WTC11 (cell line): ENCODE measurements around the gene SSR1. TPM values are rescaled to one million over a fixed set of nuclear protein-coding genes. Genes with fewer than 3 reads are reported as not detected.

ENCODE experiments used
- ATAC-seq: fragments of 200-7000 bp; cut with Tn5 transposase; 2 replicates; pipeline ENCODE4 v1.10.0; 2021; ENCODE audit warnings: mild to moderate bottlenecking, moderate library complexity
- CTCF ChIA-PET: fragments of 300-600 bp; sonication (Branson Sonifier 250); formaldehyde crosslinking; loops from one replicate; lab custom pipeline; 2021; ENCODE audit warnings: antibody characterized with exemption; lab: Charles Lee
- POLR2A ChIA-PET: fragments of 350-600 bp; sonication (Branson Sonifier 250); formaldehyde crosslinking; loops from one replicate; lab custom pipeline; 2021; ENCODE audit warnings: antibody characterized with exemption; lab: Charles Lee
- DNase-seq: peaks from one replicate; pipeline ENCODE4 v3.0.0; 2021; ENCODE audit warnings: low spot score
- H3K27ac Mint-ChIP-seq: 2 replicates; pipeline ENCODE4 v1.8.0; 2021; ENCODE audit warnings: mixed read lengths
- H3K27me3 Mint-ChIP-seq: 2 replicates; pipeline ENCODE4 v1.8.0; 2021; ENCODE audit warnings: low read depth, mild to moderate bottlenecking, moderate library complexity, mixed read lengths
- H3K36me3 Mint-ChIP-seq: 2 replicates; pipeline ENCODE4 v1.8.0; 2021; ENCODE audit warnings: mixed read lengths
- H3K4me1 Mint-ChIP-seq: 2 replicates; pipeline ENCODE4 v1.8.0; 2022; ENCODE audit warnings: mixed read lengths
- H3K4me3 Mint-ChIP-seq: 2 replicates; pipeline ENCODE4 v1.8.0; 2021; ENCODE audit warnings: mild to moderate bottlenecking, moderate library complexity, mixed read lengths
- H3K9me3 Mint-ChIP-seq: 2 replicates; pipeline ENCODE4 v1.8.0; 2021; ENCODE audit warnings: mixed read lengths
- ATF6 ChIP-seq: sonication (generic); formaldehyde crosslinking; IDR thresholded peaks from 2 replicates; pipeline ENCODE4 v1.8.1; 2023; ENCODE audit warnings: mild to moderate bottlenecking, missing genetic modification reagents
- CREB1 ChIP-seq: sonication (generic); formaldehyde crosslinking; IDR thresholded peaks from 2 replicates; pipeline ENCODE4 v1.8.0; 2023; ENCODE audit warnings: mild to moderate bottlenecking, missing genetic modification reagents
- CTCF ChIP-seq: fragments of 200-600 bp; IDR thresholded peaks from 2 replicates; pipeline ENCODE4 v1.8.0; 2022; ENCODE audit warnings: antibody characterized with exemption
- E2F4 ChIP-seq: sonication (generic); formaldehyde crosslinking; IDR thresholded peaks from 2 replicates; pipeline ENCODE4 v1.8.1; 2022; ENCODE audit warnings: low read depth, mild to moderate bottlenecking, moderate library complexity, missing genetic modification reagents, borderline replicate concordance
- ERG ChIP-seq: fragments of 250-450 bp; sonication (Bioruptor Pico); IDR thresholded peaks from 2 replicates; pipeline ENCODE4 v1.8.0; 2021; ENCODE audit warnings: mild to moderate bottlenecking
- ESRRA ChIP-seq: sonication (generic); formaldehyde crosslinking; IDR thresholded peaks from 2 replicates; pipeline ENCODE4 v1.8.1; 2022; ENCODE audit warnings: mild to moderate bottlenecking, missing genetic modification reagents, borderline replicate concordance
- ETV6 ChIP-seq: sonication (generic); formaldehyde crosslinking; IDR thresholded peaks from 2 replicates; pipeline ENCODE4 v1.8.1; 2022; ENCODE audit warnings: mild to moderate bottlenecking, missing genetic modification reagents
- FOXK1 ChIP-seq: sonication (generic); formaldehyde crosslinking; IDR thresholded peaks from 2 replicates; pipeline ENCODE4 v1.8.0; 2022; ENCODE audit warnings: mild to moderate bottlenecking, moderate library complexity, missing genetic modification reagents
- GRHL2 ChIP-seq: fragments of 250-450 bp; sonication (Bioruptor Pico); IDR thresholded peaks from 2 replicates; pipeline ENCODE4 v1.8.0; 2022; ENCODE audit warnings: mild to moderate bottlenecking, moderate library complexity; ENCODE audit not compliant: insufficient replicate concordance, severe bottlenecking
- HMGA2 ChIP-seq: fragments of 250-450 bp; sonication (Bioruptor Pico); IDR thresholded peaks from 2 replicates; pipeline ENCODE4 v1.4.0; 2021; ENCODE audit warnings: mild to moderate bottlenecking, moderate library complexity
- JAZF1 ChIP-seq: fragments of 250-450 bp; sonication (Bioruptor Pico); IDR thresholded peaks from 2 replicates; pipeline ENCODE4 v1.9.0; 2021; ENCODE audit warnings: moderate library complexity, mild to moderate bottlenecking, inconsistent platforms
- KAT7 ChIP-seq: sonication (generic); formaldehyde crosslinking; IDR thresholded peaks from 2 replicates; pipeline ENCODE4 v1.8.1; 2023; ENCODE audit warnings: missing genetic modification reagents, mild to moderate bottlenecking, borderline replicate concordance
- MAX ChIP-seq: sonication (generic); formaldehyde crosslinking; IDR thresholded peaks from 2 replicates; pipeline ENCODE4 v1.8.0; 2022; ENCODE audit warnings: mild to moderate bottlenecking, missing genetic modification reagents
- NFATC4 ChIP-seq: fragments of 250-450 bp; sonication (Bioruptor Pico); IDR thresholded peaks from 2 replicates; pipeline ENCODE4 v1.9.0; 2021; ENCODE audit warnings: mild to moderate bottlenecking
- NFE2L1 ChIP-seq: sonication (generic); formaldehyde crosslinking; IDR thresholded peaks from 2 replicates; pipeline ENCODE4 v1.8.1; 2023; ENCODE audit warnings: missing genetic modification reagents
- NFYB ChIP-seq: sonication (generic); formaldehyde crosslinking; conservative IDR thresholded peaks from 2 replicates; pipeline ENCODE4 v1.8.0; 2022; ENCODE audit warnings: low read depth, missing genetic modification reagents
- OVOL2 ChIP-seq: fragments of 250-450 bp; sonication (Bioruptor Pico); IDR thresholded peaks from 2 replicates; pipeline ENCODE4 v1.9.0; 2021; ENCODE audit warnings: mild to moderate bottlenecking, borderline replicate concordance
- PRDM15 ChIP-seq: sonication (generic); formaldehyde crosslinking; IDR thresholded peaks from 2 replicates; pipeline ENCODE4 v1.8.0; 2022; ENCODE audit warnings: missing genetic modification reagents
- ZNF263 ChIP-seq: sonication (generic); formaldehyde crosslinking; IDR thresholded peaks from 2 replicates; pipeline ENCODE4 v1.8.1; 2022; ENCODE audit warnings: low read depth, mild to moderate bottlenecking, moderate library complexity, missing genetic modification reagents
- ZNF671 ChIP-seq: fragments of 250-450 bp; sonication (Bioruptor Pico); IDR thresholded peaks from 2 replicates; pipeline ENCODE4 v1.8.0; 2021; ENCODE audit warnings: mild to moderate bottlenecking
- total RNA-seq: library from RNA; stranded (reverse); gene quantifications from 3 replicates; pipeline ENCODE4 v1.2.3, GENCODE V29; 2021

Gene SSR1
- total RNA-seq, 1 experiment from 2014 or later, result 96.7 TPM

GRCh38 chr6:7245668-7246393 lies 67.2 kb downstream of the SSR1 start (continued):
- TF ChIP-seq KAT7 (CRISPR knock-in tag) (no peak), ZNF671 (CRISPR knock-in tag) (no peak), MAX (CRISPR knock-in tag) (no peak), CREB1 (no peak), ESRRA (CRISPR knock-in tag) (no peak), PRDM15 (CRISPR knock-in tag) (no peak), E2F4 (no peak), HMGA2 (CRISPR knock-in tag) (no peak), FOXK1 (CRISPR knock-in tag) (no peak), OVOL2 (CRISPR knock-in tag) (no peak), NFYB (CRISPR knock-in tag) (no peak), ZNF263 (CRISPR knock-in tag) (no peak)

GRCh38 chr6:7243179-7243981 lies 69.6 kb downstream of the SSR1 start:
- POLR2A ChIA-PET, result no interaction called here
- peak overlapping the region; percentile 87 for H3K27ac Mint-ChIP-seq
- no peak overlapping the region; the same call in 1 of the 2 replicates for H3K4me3 Mint-ChIP-seq
- peak; percentile 57 for DNase-seq
- TF ChIP-seq CTCF, result peak; percentile 78
- TF ChIP-seq ETV6 (CRISPR knock-in tag), result no peak
- TF ChIP-seq, all 79 proteins: peak for 1
- Mint-ChIP-seq H3K27me3 (no peaks in the 10 kb centered on the region), H3K4me1 (peaks cover 40% of the 10 kb centered on the region), H3K9me3 (no peaks in the 10 kb centered on the region), H3K36me3 (peaks cover 11% of the 10 kb centered on the region)
- CTCF ChIA-PET, result interaction anchor here (0.6 to 2.1 kb wide), 11 partner anchors 11 to 569 kb away, joined by 3 to 6 read pairs (median 4); no protein-coding TSS in a partner anchor
- ATAC-seq, result peak; percentile 54

- no peak overlapping the region; the same call in 1 of the 2 replicates for H3K4me3 Mint-ChIP-seq
- POLR2A ChIA-PET, result no interaction called here
- TF ChIP-seq ATF6 (CRISPR knock-in tag) (no peak), NFE2L1 (CRISPR knock-in tag) (no peak), NFATC4 (CRISPR knock-in tag) (no peak), ERG (no peak), GRHL2 (no peak), JAZF1 (CRISPR knock-in tag) (no peak)
- TF ChIP-seq, all 79 proteins: peak for 0
- peak; percentile 4; the same call in 1 of the 2 replicates for ATAC-seq
- no peaks in the 10 kb centered on the region for H3K9me3 Mint-ChIP-seq
- no peaks in the 10 kb centered on the region for H3K27me3 Mint-ChIP-seq
- peaks cover 40% of the 10 kb centered on the region for H3K4me1 Mint-ChIP-seq
- no peak for DNase-seq
- H3K36me3 Mint-ChIP-seq, result peaks cover 8% of the 10 kb centered on the region
- H3K27ac Mint-ChIP-seq, result peak overlapping the region; percentile 87
- CTCF ChIA-PET, result interaction anchor here (0.6 to 2.1 kb wide), 9 partner anchors 11 to 568 kb away, joined by 3 to 6 read pairs (median 4); no protein-coding TSS in a partner anchor
Observed at GRCh38 chr6:7242835-7243178, 70.2 kb downstream of the SSR1 start.
